ENCODE data around the gene RANBP17.
A peak's percentile ranks its signal among the peaks of the same experiment; 100 is the strongest.

Gene RANBP17

GRCh38 chr5:171299851-171300250, 438.0 kb downstream of the RANBP17 start:
- DNase-seq (ENCODE audit: low spot score), result no peak

GRCh38 chr5:171300358-171300757, 438.5 kb downstream of the RANBP17 start:
- no peak for DNase-seq (ENCODE audit: low spot score)

- DNase-seq (ENCODE audit: low spot score), result no peak
Measured at GRCh38 chr5:171306166-171306565, 444.3 kb downstream of the RANBP17 start.

- no peak for DNase-seq (ENCODE audit: low spot score)
Measured at GRCh38 chr5:171306781-171307591, 445.2 kb downstream of the RANBP17 start.

- DNase-seq (ENCODE audit: low spot score), result no peak
Measured at GRCh38 chr5:171307789-171308452, 446.1 kb downstream of the RANBP17 start.

GRCh38 chr5:171308453-171309275, 446.8 kb downstream of the RANBP17 start, which contains the start of gene TLX3:
Gene TLX3 (plus strand): TSS chr5:171309248. CDS start chr5:171309366, 118 bp downstream.
- DNase-seq (ENCODE audit: low spot score), result peak; percentile 58

GRCh38 chr5:171309276-171310211, 447.7 kb downstream of the RANBP17 start:
- no peak for DNase-seq (ENCODE audit: low spot score)

- no peak for DNase-seq (ENCODE audit: low spot score)
Measured at GRCh38 chr5:171310212-171310818, 448.5 kb downstream of the RANBP17 start.

- no peak for DNase-seq (ENCODE audit: low spot score)
Measured at GRCh38 chr5:171310819-171311321, 449.1 kb downstream of the RANBP17 start.

- no peak for DNase-seq (ENCODE audit: low spot score)
Measured at GRCh38 chr5:171311322-171312077, 449.7 kb downstream of the RANBP17 start.

- no peak for DNase-seq (ENCODE audit: low spot score)
Measured at GRCh38 chr5:171312129-171312974, 450.5 kb downstream of the RANBP17 start.

GRCh38 chr5:171313481-171314206, 451.8 kb downstream of the RANBP17 start:
- no peak for DNase-seq (ENCODE audit: low spot score)

GRCh38 chr5:171314728-171315385, 453.0 kb downstream of the RANBP17 start:
- DNase-seq (ENCODE audit: low spot score), result no peak

GRCh38 chr5:171315386-171315891, 453.6 kb downstream of the RANBP17 start:
- no peak for DNase-seq (ENCODE audit: low spot score)

- DNase-seq (ENCODE audit: low spot score), result no peak
Measured at GRCh38 chr5:171315925-171316257, 454.1 kb downstream of the RANBP17 start.

- DNase-seq (ENCODE audit: low spot score), result no peak
Measured at GRCh38 chr5:171316258-171317121, 454.7 kb downstream of the RANBP17 start.

- no peak for DNase-seq (ENCODE audit: low spot score)
Measured at GRCh38 chr5:171317230-171317629, 455.4 kb downstream of the RANBP17 start.

Data from kidney capillary endothelial cell (primary cell).